Ishikawa (cell line): ENCODE results near the gene WIPF1.

Experiments used
- CEBPB ChIP-seq: IDR thresholded peaks from 2 replicates; pipeline ENCODE4 v1.6.1; 2012
- REST ChIP-seq: IDR thresholded peaks from 2 replicates; pipeline ENCODE4 v1.6.1; 2012; ENCODE audit warnings: low read depth, mild to moderate bottlenecking
- TF ChIP-seq, protein P1 (sequence below): IDR thresholded peaks from 2 replicates; pipeline ENCODE4 v1.6.1; 2012

GRCh38 chr2:174512345-174512744, 85.3 kb downstream of the WIPF1 start:
- TF ChIP-seq REST = no peak
- TF ChIP-seq CEBPB = no peak
- TF ChIP-seq, protein P1, sequence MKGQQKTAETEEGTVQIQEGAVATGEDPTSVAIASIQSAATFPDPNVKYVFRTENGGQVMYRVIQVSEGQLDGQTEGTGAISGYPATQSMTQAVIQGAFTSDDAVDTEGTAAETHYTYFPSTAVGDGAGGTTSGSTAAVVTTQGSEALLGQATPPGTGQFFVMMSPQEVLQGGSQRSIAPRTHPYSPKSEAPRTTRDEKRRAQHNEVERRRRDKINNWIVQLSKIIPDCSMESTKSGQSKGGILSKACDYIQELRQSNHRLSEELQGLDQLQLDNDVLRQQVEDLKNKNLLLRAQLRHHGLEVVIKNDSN = no peak
